Measurements from ENCODE around the gene PRKCB.
"Not testable (repeated sequence)": the region's sequence is repeated elsewhere in the genome, so short reads cannot be mapped to it uniquely, and the experiment has no call there.

PRKCB gene

DNA sequence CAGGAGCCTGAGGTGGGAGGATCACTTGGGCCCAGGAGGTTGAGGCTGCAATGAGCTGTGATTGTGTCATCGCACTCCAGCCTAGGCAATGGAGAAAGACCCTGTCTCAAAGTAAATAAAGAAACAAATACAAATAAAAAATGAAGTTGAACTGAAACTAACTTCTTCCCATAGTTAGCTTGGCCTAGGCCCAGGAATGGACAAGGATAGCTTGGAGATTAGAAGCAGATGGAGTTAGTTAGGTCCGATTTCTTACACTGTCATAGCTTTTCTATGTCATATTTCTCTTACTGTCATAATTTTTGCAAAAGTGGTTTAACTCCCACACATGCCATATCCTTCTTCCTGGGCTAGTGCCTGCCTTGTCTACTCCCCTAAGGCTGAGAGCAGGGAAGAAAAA is 265.6 kb downstream of the PRKCB start:
- DNase-seq (ENCODE audit: low read depth): no peak

DNA sequence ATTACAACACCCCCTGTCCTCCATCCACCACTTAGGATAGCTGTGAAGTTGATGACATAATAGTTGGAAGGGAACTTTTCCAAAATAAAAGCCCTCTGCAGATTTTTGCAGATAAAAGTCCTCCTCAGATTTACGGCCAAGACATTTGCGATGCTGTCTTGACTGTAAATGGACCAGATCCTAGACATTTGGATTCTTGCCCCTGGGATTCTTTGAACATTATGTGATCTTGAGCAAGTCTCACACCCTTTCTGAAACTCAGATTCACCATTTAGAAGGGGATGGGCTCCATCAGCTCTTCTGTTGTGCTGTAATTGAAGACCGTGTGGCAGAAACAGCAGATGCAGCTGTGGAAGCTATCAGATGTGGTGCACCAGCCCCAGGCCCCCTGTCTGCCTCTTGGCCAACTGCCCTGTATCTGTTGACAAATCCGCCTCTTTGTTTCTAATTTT is 266.5 kb downstream of the PRKCB start:
- DNase-seq (ENCODE audit: low read depth): no peak

DNA sequence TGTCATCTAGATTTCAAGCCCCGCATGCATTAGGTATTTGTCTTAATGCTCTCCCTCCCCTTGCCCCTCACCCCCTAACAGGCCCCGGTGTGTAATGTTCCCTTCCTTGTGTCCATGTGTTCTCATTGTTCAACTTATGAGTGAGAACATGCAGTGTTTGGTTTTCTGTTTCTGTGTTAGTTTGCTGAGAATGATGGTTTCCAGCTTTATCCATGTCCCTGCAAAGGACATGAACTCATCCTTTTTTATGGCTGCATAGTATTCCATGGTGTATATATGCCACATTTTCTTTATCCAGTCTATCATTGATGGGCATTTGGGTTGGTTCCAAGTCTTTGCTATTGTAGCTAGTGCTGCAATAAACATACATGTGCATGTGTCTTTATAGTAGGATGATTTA is 269.7 kb downstream of the PRKCB start:
- not testable (repeated sequence) for DNase-seq (ENCODE audit: low read depth)

DNA sequence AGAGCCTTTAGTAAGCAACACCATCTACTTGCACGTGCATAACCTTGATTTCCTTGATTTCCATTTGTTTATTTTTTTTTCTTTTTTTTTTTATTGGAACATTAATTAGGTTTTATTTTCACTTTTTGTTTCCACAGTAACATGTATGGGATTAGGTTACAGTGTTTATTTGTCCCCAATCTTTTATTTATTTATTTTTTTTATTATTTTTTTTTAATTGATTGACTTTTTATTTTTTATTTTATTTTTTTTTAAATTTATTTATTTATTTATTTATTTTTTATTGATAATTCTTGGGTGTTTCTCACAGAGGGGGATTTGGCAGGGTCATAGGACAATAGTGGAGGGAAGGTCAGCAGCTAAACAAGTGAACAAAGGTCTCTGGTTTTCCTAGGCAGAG is 272.3 kb downstream of the PRKCB start:
- not testable (repeated sequence) for DNase-seq (ENCODE audit: low read depth)

DNA sequence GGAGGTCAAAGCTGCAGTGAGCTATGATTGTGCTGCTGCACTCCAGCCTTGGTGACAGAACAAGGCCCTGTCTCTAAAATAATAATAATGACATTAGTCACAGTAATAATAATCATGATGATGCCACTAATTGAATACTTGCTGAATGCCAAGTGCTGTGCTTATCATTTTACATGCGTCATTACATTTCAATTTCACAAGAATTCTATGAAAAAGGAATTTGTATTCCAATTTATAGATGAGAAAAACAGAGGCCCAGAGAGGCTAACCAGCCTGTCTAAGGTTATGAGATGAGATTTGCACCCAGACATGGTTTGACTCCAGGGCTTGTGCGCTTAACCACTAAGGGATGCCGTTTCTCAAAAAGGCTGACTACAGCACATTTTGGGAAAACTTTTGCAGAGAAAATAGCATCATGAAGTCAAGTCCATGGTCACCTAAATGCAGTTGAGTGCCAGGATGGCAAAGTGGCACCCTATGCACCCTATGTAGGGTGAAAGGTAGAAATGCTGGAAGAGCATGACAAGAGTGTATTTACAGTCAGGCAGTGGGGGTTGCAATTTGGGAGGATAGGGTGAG is 276.0 kb downstream of the PRKCB start:
- no peak for DNase-seq (ENCODE audit: low read depth)

DNA sequence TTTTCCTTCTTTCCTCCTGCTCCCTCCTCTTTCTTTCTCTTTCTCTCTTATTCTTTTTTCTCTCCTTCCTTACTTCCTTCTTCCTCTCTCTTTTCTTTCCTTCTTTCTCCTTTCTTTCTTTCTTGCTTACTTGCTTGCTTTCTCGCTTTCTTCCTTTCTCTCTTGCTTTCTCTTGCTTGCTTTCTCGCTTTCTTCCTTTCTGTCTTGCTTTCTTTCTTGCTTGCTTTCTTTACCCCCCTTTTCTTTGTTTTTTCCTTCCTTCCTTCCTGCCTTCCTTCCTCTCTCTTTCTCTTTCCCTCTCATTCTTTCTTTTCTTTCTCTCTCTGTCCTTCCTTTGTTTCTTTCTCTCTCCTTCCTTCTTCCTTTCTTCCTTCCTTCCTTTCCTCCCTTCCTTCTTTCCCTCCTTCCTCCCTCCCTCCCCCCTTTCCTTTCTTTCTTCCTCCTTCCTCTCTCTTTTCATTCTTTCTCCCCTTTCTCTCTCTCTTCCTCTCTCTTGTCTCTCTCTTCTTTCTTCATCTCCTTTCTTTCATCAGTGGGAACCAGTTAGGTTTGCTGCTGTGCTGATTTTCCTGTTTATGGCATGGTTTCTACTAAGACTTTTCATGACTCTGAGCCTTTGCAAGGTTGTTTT is 277.4 kb downstream of the PRKCB start:
- no peak for DNase-seq (ENCODE audit: low read depth)

DNA sequence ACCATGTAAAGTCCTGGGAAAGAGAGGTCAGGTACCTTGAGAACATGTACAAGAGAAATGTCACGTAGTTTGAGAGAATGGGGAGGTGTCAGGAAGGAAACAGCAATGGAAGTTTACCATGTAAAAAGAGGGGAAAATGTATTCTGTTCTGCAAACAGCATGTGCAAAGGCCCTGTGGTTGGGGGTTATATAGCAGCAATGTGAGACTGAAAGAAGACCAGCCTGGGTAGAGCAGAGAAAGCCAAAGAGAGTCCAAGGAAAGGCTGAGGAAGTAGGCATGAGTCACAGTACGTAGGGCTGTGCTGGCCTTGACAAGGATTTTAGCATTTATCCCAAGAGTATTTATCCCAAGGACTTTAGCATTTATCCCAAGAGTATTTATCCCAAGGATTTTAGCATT is 279.1 kb downstream of the PRKCB start:
- no peak for DNase-seq (ENCODE audit: low read depth)

DNA sequence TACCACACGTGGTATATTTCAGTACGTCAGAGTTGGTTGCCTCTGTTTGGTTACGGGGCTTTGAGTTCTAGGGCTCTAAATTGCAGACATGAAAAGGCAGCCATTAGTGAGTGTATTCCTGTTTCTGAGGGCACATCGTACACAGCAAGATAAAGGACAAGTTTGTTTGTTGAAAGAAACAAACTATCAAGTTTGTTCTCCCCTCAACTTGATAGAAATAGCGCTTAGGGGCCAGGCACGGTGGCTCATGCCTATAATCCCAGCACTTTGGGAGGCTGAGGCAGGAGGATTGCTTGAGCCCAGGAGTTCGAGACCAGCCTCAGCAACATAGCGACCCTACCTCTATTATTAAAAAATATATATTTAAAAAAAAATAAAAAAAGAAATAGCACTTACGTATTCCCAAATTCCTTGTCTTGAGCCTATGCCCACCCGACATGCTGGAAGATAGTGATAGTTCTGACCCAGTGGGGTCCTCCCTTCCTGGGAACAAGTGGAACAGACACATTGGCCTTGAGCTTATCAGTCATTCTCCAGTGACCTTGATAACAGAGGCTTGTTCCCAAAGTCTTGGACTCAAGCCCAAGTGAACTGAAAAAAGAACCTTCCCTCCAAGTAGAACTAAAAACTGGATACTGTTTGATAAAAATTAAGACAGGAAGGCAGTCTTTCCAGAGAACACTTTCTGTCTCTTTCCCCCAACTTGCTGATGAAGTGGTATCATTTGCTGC is 280.4 kb downstream of the PRKCB start:
- no peak for DNase-seq (ENCODE audit: low read depth)

DNA sequence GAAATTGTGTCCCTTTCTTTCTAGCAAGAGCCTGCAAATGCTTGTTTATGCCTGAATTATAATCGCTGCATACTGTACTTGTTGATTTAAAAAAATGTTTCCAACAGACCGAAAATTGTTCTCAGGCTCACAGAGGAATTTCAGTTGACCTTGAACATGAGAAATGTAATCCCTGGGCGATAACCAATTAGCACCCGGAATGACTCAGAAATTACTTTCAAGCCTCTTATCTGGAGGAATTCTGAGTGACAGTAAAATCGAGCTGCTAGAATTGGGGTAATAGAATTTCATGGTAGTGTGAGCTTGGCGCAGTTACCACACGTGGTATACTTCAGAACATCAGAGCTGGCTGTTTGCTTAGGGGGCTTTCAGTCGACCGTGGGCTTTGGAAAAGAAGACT is 281.2 kb downstream of the PRKCB start:
- DNase-seq (ENCODE audit: low read depth): no peak

DNA sequence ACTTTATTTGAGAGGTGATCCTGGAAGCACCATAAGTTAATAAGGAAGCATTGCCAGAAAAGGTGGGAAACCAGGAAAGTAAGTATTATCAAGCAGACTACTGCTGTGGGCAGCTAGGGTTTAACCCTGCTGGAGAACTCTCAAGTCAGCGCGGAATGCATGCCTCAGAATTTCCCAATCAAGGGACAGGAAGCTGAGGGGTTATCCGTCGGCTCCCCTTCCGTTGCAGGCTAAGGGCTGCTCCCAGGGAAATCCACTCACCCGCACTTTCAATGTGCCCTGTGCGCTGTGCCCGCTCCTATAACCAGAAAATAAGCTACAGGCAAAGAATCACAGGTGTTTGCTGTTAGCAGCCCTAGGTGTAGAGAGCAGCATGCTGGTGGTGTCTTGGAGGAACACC is 281.9 kb downstream of the PRKCB start:
- DNase-seq (ENCODE audit: low read depth): no peak

DNA sequence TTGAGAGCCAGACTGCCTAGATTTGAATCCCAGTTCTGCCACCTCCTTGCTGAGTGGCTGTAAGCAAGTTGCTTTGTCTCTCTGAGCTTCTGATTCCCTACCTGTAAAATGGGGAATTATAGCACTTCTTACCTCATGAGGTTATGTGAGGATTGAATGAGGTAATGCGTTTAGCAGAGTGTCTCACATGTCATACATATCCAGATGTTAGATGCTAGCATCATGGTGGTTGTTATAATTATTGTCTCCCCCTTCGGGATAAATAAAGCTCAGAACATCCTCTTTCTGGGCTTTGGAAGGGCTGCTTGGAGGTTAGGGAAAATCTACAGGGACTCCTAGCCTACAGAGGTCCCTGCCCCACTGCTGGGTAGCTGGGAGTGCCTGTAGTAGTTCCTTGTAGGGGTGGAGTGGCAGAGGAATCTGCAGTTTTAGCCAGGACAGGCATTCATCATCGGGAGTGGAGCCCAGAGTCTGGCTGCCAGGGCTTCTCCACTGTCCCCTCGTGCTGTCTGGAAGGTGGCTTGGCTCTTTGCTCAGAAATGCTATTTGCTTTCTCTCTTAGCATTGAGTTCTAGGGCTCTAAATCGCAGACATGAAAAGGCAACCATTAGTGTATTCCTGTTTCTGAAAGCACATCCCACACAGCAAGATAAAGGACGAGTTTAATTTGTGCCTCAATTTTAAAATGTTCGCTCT is 282.5 kb downstream of the PRKCB start:
- DNase-seq (ENCODE audit: low read depth): no peak

DNA sequence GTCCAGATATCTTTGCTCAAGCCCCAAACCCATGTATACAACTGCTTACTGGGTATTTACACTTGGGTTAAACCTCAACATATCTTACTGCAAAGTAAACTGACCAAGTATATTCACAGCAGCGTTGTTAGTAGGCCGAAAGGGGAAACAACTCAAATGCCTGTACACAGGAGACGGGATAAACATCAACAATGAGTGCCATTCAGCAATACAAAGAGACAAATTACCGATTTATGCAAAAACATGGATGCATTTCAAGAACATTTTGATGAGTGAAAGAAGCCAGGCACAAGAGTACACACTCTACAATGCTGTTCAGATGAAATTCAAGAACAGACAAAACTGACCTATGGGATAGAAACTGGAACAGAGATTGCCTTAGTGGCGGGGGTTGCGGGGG is 284.0 kb downstream of the PRKCB start:
- DNase-seq (ENCODE audit: low read depth): no peak

DNA sequence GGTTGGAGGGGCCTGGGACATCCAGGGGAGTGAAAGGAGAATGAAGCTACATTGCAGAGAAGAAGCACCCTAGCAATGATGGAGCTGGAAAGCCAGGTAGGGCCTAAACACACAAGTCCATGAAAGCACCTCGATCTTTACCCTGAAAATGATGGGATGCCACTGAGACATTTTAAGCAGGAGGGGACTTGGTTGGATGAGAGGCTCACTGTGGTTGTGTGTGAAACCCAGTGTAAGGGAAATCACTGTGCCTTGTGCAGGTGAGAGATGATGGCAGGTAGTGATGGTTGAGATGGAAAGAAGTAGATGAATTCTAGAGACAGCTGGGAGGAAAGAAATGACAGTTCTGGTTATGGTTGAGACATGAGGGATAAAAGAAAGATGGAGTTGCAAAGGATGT is 287.5 kb downstream of the PRKCB start:
- DNase-seq (ENCODE audit: low read depth): no peak

DNA sequence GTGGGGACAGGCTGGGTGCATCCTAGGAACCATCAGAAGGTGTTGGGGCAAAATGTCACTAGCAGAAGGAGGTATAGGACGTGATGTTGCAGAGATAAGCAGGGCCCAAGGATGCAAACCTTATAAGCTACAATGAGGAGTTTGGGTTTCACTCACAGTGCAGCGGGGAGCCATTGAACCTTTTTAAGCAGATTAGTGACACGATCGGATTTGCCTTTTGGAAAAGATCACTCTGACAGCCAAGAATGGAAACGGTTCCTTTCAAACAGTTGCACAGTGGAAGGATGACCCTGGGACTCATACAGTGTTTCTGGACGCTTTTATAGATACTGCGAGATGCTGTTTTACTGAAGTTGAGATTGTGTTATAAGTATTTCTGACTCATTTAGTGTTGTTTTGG is 288.5 kb downstream of the PRKCB start:
- no peak for DNase-seq (ENCODE audit: low read depth)

DNA sequence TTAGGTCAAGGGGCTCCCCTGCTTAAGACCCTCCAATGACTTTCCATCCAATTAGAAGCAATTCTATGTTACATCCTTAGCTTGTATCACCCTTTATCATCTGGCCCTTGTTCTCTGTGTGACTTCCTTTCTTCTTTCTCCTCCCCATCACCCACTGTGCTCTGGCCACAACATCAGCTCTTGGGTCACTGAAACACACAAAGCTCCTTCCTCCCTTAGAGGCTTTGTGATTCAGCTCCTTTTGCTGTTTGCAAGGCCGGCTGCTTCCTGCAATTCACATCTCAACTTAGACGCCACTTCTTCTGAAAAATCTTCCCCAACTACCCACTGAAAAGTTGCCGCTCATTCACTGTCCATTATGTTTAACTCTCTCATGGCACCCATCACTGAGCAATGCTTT is 289.4 kb downstream of the PRKCB start:
- no peak for DNase-seq (ENCODE audit: low read depth)

DNA sequence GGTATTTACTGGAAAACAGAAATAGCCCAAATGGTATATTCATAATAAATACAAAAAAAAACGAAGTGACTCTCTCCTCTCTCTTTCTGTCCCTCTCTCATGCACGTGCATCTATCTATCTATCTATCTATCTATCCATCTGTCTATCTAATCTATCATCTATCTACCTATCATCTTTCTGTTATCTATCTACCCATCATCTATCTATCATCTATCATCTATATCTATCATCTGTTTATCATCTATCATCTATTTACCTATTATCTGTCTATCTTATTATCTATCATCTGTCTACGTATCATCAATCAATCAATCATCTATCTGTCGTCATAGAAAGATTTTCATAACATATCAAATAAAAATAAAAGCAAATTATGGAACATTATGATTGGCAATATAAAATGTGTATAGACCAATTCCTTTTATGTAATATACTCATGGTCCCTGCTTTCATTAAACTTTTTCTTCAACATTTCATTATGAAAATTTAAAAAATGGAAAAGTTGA is 293.7 kb downstream of the PRKCB start:
- DNase-seq (ENCODE audit: low read depth): no peak

DNA sequence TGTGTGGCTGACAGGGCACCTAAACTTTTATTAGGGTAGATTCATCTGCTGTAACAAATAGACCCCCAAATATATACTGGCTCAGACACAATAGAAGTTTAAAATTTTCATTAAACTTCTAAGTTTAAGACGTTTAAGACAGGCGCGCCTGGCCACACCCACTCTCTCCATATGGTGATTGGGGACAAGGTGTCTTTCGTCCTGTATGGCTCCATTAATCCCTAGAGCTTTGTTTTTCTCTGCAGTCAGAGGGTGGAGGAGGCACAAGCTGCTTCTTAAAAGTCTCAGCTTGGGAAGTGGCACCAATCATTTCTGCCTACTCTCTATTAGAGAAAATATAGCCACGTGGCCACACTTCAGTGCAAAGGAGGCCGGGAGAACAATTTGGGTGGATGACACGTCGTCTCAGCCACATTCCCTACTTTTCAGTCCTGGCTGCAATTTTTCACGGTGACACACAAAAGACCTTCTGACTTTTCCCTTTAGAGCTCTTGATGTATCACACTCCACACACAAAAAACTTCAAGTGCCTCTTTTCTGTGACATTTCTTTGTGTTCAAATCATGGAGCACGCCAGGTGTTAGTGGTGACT is 294.8 kb downstream of the PRKCB start:
- no peak for DNase-seq (ENCODE audit: low read depth)

DNA sequence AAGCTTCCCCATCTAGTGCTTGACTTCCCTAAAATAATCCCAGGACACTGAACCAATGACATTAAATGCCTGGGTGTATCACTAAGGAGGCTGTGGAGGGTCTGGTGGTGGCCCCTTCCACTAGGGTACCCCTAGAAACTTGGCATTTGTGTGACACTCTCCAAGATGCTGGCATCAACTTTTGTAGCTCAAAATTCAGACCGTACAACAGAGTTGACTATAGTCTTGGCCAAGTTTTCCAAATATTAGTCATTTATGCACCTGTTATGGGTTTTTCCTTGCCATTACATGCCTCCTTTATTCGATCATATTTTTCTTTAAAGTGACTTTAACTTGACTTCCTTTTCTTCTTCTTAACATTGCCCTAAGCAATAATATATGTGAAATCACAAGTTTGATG is 295.5 kb downstream of the PRKCB start:
- DNase-seq (ENCODE audit: low read depth): no peak

DNA sequence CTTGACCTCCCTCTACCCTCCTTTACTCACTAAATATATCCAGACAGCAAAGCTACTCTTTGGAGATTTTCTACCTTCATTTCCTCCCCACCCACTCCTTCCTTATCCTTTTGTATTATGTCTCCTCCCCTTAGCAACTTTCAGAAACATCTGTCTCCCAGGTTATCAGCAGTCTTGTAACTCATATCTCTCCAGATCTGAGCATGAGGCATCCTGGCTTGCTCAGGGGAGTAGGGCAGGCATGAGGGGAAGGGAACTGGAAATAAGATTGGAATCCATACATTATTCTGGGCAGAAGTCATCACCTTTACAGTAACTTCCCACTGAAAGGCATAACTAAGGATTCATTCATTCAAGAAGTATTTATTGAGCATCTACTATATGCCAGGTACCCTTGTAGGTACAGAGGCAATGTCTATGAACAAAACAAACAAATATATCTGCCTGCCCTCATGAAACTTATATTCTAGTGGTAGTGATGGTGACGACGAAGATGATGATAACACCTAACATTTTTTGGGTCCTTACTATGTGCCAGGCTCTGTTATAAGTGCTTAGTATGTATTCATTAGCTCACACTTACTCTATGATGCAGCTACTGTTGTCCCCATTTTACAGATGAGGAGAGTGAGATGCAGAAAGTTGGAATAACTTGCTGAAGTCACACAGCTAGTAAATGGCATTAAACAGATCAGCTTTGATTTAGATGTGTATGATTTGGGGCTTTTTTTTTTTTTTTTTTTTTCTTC is 296.4 kb downstream of the PRKCB start:
- DNase-seq (ENCODE audit: low read depth): no peak

DNA sequence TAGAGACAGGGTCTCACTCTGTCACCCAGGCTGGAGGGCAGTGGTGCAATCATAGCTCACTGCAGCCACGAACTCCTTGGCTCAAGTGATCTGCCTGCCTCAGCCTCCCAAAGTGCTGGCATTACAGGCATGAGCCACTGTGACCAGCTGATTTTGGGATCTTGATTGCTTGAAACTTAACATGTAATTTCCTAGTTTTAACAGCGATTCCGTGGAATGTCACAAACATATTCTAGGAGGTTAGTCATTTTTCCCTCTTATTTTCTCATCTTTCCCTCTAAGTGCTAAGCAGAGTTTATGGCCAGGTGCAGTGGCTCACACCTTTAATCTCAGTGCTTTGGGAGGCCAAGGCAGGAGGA is 297.0 kb downstream of the PRKCB start:
- no peak for DNase-seq (ENCODE audit: low read depth)

DNA sequence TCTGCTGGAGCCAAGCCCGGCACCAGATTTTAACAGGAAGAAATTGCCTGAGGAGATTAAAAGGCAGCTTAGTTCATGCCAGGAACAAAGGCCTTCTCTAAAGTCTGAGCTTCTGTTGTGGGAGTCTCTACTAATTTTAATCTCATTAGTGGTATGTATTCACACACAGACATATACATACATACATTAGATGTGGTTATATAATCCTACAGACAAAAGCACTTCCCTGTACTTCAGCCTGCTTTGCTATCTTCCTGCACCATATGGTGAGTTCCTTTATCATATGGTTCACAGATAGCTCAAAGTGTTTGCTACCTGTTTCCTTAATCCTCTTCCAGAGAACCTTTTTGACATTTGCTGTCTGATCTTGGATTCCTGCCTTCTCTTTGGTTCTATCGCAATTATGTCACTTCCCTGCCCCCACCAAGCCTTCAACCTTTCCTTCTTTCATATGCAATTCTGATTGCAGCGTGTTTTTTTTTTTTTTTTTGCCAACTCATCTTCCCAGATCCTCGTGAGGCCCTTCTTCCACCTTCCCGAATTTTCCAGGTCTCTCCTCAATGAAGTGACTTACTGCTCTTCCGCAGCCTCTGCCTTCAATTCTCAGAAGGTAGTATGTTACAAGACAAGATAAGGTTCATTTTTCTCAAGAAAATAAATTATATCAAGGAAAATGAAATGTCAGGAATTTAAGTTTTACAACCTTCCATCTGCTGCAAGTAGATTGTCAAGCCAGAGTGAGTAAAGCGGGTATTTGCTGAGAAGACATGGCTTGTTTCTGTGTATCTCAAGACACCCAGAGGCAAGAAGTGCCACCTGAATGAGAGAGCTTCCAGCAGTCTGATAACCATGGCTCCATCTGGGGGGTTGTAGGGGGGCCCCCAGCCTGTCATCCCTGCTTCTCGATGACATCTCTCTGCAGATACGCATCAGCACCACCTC is 300.1 kb downstream of the PRKCB start:
- DNase-seq (ENCODE audit: low read depth): no peak

All from activated T-cell treated with anti-CD3 and anti-CD28 coated beads for 24 hours (primary cell).